HG03342 (cell line): Measurements from ENCODE around the gene KLRG1.

ENCODE experiments used
- ATAC-seq: cut with Tn5 transposase; IDR thresholded peaks from one replicate; pipeline ENCODE4 v1.9.1; 2021; ENCODE audit warnings: mild to moderate bottlenecking, moderate library complexity; ENCODE audit not compliant: unreplicated experiment

KLRG1 gene

DNA sequence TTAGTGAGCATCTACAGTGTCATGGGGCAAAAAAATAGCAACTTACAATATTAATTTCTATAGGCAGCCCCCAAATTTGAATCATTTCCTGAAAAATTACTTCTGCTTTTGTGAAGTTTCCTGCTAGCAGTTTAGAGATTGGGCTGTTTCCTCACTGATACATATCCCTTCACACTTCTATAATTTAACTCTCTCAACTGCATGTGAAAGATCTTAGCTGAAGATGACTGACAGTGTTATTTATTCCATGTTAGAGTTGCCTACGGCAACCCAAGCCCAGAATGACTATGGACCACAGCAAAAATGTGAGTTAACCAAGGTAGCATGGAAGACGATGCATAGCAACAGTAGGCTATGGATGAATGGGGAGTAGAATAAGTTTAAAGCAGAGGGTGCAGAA is at the start of gene KLRG1:
Gene KLRG1 (plus strand): TSS at position 134 of the 400 bp plus-strand sequence. CDS start 90 bp downstream, at position 224.
- ATAC-seq: peak; percentile 53

DNA sequence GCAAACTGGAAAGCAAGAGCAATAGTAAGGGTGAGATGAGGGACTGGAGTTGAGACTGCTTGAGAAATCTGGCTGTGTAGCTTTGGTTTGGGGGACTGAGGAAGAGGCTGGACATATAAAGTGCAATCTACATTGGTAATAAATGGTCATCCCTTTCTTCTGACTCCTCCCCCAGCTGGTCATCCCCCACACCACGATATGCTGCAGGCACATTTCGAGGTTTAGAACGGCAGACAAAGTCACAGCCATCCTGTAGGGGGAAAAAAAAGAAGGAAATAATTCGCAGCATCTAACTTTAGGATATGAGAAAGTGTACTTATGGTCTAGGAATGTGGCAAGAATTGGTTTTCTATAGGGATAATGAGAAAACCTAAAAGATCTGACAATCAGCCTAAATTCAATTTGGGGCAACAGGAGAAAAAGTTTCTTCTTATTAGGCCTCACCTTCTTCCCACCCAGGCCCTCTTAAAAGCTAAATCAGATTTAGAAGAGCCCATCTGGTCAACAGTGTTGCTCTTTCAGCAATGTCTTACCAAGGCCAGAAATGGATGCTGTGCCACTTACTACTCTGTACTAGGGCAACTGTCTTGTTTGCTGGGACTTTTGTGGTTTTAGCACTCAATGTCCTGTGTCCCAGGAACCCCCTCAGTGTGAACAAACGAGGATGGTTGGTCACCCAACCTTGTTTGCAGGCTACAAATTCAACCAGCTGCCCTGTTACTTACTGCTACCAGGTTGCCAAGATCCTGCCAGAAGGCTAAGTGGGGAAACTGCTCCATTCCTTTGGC is 47.5 kb upstream of the KLRG1 start:
- no peak for ATAC-seq

GRCh38 chr12:8943565-8944186 is 45.7 kb upstream of the KLRG1 start:
- ATAC-seq: no peak

DNA sequence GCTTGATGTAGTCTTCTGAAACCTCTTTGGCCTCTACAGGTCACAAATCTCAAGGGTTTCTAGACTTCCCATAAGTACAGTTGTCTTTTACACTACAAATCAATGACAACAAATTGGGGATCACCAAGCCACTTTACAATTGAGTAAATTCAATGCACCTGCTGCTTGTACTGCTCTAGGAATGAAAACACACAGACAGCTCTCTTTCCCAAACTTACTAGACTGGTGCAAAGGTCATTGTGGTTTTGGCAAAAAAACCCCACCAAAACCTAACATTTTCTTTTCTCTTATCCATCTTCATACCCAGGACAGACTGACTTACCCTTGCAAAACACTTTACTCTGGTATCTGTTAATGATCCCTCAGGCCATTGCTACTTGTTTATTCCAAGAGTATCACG is 42.6 kb upstream of the KLRG1 start:
- no peak for ATAC-seq

DNA sequence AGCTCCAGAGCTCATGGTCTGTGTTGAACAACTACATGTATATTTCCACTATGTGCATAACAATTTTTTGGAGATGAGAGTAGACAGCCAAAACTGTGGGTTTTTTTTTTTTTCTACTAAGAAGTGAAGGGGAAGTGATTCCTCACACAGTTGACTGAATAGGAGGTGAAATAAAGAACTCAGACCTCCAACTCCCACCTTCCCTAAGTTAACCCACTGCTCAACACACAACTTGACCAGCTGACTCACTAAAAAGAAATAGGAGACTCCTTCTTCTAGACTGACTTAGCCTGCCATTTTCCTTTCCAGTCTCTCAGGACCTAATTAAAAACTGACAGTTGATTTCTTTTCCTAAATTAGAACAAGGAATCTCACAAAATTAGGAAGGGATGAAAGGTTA is 41.6 kb upstream of the KLRG1 start:
- no peak for ATAC-seq

DNA sequence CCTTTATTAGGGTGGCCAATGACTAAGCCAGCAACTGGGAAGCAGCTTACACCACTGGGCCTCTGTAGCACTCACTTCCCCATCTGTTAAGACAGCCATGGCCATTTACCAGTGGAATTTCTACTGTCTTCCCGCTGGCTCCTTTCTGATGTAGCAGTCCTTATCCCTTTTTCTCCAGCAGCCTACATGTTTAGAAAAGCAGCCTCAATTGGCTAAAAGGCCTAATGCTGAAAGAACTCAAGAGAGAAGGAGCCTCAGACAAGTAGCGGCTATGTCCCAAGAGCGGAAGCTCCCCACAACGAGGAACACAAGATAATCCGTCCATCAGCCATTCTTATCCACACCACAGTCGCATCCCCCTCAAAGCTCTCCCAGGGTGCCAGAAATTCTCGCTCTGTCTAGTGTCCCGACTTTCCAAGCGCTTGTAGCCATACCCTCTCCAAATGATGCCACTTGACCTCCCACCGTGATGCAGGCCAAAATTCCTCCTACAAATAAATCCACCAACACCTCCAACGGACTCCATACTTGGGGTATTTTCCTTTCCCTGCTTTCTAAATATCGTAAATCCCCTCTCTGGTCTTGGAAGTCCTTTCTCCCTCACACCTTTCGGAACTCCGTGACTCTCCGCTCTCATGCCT is 40.5 kb upstream of the KLRG1 start:
- ATAC-seq: no peak

GRCh38 chr12:8949342-8950220 is 39.8 kb upstream of the KLRG1 start, which contains the start of gene M6PR:
Gene M6PR, minus strand, starts transcription at chr12:8949645. Its CDS starts 3,241 bp downstream, at chr12:8946404.
- peak; percentile 77 for ATAC-seq

DNA sequence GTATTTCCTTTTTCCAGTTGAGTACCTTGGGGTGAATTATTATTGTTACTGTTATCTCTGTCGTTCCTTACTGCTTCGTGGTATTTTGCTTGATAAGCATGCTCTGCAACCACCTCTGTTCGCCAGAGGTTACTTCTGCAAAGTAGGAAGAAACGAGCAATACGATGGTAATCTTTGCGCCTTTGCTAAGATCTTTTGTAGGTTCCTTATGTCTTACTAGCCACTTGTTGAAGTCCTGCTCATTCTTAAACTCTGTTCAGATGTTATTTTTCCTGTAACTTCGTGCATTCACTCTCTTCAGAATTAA is 39.2 kb upstream of the KLRG1 start:
- ATAC-seq: peak; percentile 14

- ATAC-seq: no peak
These were observed 38.5 kb upstream of the KLRG1 start for GRCh38 chr12:8950702-8951478.

GRCh38 chr12:8951744-8952143 is 37.6 kb upstream of the KLRG1 start:
- ATAC-seq: no peak

DNA sequence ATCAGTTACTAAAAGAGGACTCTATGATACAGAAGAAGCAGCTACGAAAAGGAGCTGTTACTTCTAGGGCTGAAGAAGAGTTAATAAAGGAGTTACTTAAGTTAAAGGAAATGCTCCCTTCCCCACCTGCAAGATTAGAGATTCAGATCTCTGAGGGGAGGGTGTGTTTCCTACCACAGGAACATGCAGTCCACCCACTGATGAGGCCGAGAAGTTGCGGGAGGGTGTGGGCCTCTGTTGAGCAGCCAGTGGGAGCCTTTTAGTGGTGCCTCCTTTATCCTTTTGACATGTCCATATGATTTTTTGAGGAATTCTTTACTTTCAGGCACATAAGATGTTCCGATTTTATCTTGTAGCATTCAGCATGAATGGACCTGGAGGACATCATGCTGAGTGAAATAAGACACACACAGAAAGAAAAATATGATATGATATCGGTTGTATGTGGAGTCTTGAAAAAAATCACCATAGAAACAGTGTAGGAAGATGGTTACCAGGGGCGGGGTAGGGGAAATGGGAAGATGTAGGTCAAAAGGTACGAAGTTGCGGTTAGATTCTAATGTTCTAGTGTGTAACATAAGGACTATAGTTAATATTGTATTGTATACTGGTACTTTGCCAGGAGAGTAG is 35.5 kb upstream of the KLRG1 start:
- ATAC-seq: no peak

DNA sequence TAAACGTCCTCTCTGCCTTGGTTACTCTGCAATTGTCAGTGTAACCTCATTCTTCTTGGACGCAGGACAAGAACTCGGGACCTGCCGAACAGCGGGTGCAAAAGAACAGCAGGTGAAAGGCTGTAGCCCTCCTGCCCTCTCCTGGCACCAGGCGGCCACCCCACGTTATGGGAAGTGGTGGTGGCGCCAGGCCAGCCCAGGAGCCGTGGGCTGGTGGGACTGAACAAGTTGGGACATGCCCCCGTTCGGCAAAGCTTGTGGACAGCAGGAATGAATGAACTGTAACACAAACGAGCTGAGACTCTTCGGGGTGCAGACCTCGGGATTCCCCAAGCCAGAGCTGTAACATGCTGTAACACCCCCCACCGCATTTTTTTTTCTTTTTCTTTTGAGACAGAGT is 33.3 kb upstream of the KLRG1 start:
- no peak for ATAC-seq

DNA sequence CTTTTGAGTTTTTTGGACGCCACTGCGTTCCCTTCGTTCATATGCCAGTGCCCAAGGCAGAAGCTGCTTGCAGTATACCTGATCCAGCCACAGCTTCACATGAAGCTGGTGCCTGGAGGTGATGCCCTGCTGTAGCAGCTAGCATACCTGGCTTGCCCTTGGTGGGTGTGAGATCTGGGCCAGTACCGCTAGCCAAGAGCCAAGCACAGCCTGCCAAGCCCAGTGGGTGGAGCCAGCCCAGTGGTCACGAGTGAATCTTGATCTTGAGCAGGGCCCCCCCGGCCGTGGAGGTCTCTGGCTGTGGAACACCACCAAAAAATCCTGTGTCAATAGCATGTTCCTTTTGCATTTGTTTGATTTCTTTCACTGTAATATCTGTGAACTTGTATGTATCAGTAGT is 32.6 kb upstream of the KLRG1 start:
- no peak for ATAC-seq

- ATAC-seq: no peak
These were observed 31.8 kb upstream of the KLRG1 start for GRCh38 chr12:8957561-8957960.

- no peak for ATAC-seq
These were observed 31.3 kb upstream of the KLRG1 start for GRCh38 chr12:8958066-8958465.

GRCh38 chr12:8960176-8960575 is 29.2 kb upstream of the KLRG1 start:
- ATAC-seq: no peak

DNA sequence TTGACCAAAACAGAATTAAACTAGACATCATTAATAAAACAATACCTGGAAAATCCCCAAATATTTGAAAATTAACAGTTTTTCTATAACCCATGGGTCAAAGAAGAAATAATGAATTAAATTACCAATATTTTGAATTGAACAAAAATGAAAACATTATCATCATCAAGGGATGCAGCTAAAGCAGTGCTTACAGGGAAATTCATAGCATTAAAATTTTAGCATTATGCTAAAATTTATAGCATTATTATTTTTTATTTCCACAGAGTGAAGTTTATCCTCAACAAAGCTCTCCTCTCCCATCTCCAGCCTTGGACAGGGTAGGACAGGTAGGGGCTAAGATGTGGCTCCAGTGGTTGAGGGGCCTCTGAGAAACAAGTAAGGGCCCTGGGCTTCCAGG is 20.6 kb upstream of the KLRG1 start:
- no peak for ATAC-seq

GRCh38 chr12:8969861-8970411 is 19.4 kb upstream of the KLRG1 start:
- ATAC-seq: no peak

DNA sequence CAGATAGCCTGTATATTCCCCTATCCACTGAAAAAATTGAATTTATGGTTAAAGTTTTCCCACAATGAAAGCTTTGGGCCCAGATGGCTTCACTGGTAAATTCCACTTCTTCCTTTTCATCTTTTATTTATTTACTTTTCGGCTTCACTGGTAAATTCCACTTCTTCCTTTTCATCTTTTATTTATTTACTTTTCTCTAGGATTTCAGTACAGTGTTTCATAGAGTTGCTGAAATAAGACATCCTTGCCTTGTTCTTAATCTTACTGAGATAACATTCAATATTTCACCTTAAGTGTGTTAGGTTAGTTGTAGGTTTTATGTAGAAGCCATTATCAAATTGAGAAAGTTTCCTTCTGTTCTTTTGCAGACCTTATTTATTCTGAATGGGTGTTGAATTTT is 18.9 kb upstream of the KLRG1 start:
- no peak for ATAC-seq

DNA sequence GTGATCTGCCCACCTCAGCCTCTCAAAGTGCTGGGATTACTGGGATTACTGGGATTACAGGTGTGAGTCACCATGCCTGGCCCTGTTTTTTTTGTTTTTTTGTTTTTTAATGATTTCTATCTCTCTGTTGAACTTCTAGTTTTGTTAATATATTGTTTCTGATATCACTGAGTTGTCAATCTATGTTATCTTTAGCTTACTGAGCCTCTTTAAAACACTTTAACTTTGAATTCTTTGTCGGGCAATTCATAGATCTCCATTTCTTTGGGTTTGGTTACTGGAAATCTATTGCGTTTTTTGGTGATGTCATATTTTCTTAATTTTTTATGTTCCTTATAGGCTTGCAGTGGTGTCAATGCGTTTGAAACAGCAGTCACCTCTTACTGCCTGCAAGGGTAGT is 9.2 kb upstream of the KLRG1 start:
- ATAC-seq: no peak
